Stomach (tissue), 9 donors: ENCODE data around the gene POU3F3. TPM values are rescaled to one million over a fixed set of nuclear protein-coding genes. Genes with fewer than 3 reads are reported as not detected.
A peak's percentile ranks its signal among the peaks of the same experiment; 100 is the strongest.

ENCODE experiments used
- DNase-seq, 2 donors: peaks; one replicate each; pipeline versions ENCODE4 v3.0.0 to v3.0.0-alpha.2; 2013 to 2019
- H3K27ac ChIP-seq, 5 donors: fragments of 200-600 bp in 4 of 5; sonication (generic) in 4 of 5; one replicate each; pipeline ENCODE4 v1.5.1; 2013 to 2019; ENCODE audit warnings: mild to moderate bottlenecking in 1 of 5, moderate library complexity in 1 of 5
- H3K27me3 ChIP-seq, 3 donors: fragments of 200-600 bp; sonication (generic); one replicate each; pipeline ENCODE4 v1.5.1; 2017 to 2019; ENCODE audit warnings: mixed run types in 1 of 3
- H3K36me3 ChIP-seq, 4 donors: fragments of 200-600 bp; sonication (generic); 1 replicate in 3 of 4; 2 replicates in 1 of 4; pipeline ENCODE4 v1.5.1; 2016 to 2019
- H3K4me1 ChIP-seq, 4 donors: fragments of 200-600 bp; sonication (generic); one replicate each; pipeline ENCODE4 v1.5.1; 2016 to 2019
- H3K4me3 ChIP-seq, 4 donors: fragments of 200-600 bp; sonication (generic) in 3 of 4; one replicate each; pipeline ENCODE4 v1.5.1; 2016 to 2019; ENCODE audit warnings: mild to moderate bottlenecking in 1 of 4
- H3K9me3 ChIP-seq, 4 donors: fragments of 200-600 bp; sonication (generic); one replicate each; pipeline ENCODE4 v1.5.1; 2016 to 2019
- EP300 ChIP-seq: sonication (generic); formaldehyde crosslinking; IDR thresholded peaks from one replicate; pipeline ENCODE4 v1.6.1; 2017; ENCODE audit warnings: antibody characterized with exemption
- POLR2A ChIP-seq, 4 donors: fragments of 450-650 bp; IDR thresholded peaks; one replicate each; pipeline ENCODE4 v1.6.1; 2016; ENCODE audit warnings: antibody characterized with exemption in 4 of 4, control low read depth in 2 of 4, mild to moderate bottlenecking in 1 of 4, moderate library complexity in 1 of 4
- POLR2AphosphoS5 ChIP-seq, 3 donors: sonication (generic); formaldehyde crosslinking; IDR thresholded peaks; one replicate each; pipeline ENCODE4 v1.6.1; 2016; ENCODE audit warnings: antibody characterized with exemption in 3 of 3
- WGBS, 5 donors: extraction: QIAGEN DNeasy Blood & Tissue Kit in 3 of 5; methylation state at CpG; one replicate each; pipeline versions ENCODE4 v1.1.5 to v1.1.7; 2013 to 2018; 5-methylcytosine and 5-hydroxymethylcytosine counted together
- intact Hi-C: fragments of 100-400 bp; cut with DNase I; formaldehyde crosslinking; loops from one replicate; pipeline ENCODE4 v1.15.1; 2023; ENCODE audit warnings: low total_unique reads
- polyA plus RNA-seq, 3 donors: library from polyadenylated mRNA; stranded (reverse); fragments of 200-250 nt; gene quantifications; one replicate each; pipeline ENCODE4 v1.2.3, GENCODE V29; 2013
- total RNA-seq, 5 donors: library from RNA; depleted of rRNA; stranded (reverse); fragments of >200 nt; gene quantifications; one replicate each; pipeline versions ENCODE4 v1.1.0 to v1.2.3, GENCODE V29; 2014 to 2016
- TF ChIP-seq, protein P1 (sequence below), 7 experiments: fragments of 450-650 bp in 4 of 7; fragments of 200-600 bp in 3 of 7; sonication (generic) in 3 of 7; IDR thresholded peaks; one replicate each; pipeline ENCODE4 v1.5.1; 2016 to 2019; ENCODE audit warnings: antibody characterized with exemption in 7 of 7, control low read depth in 2 of 7, mild to moderate bottlenecking in 1 of 7
- donor health status: healthy with polysubstance abuse.
- donor health status: Bipolar disorder and iron deficiency.
- donor health status: healthy.

The POU3F3 gene
- total and polyA plus RNA-seq, 8 donors = 0.37 to 0.93 TPM; not detected in 6

DNA sequence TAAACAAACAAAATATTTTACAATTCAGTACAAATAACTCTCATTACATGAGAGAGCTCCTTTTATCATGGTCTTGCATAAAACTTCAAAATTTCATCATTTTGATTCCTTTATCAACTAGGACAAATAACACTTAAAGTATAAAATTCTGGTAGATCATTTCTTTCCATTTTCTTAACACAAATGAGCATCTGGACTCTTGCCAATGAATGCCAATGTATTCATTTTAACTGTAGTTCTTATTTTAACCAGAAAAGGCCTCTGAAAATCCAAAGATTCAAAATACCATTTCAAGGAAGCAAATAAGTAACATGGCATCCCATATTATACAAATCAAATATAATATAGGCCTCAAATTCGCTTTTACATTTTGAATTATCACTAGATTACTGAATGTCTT lies 13.8 kb upstream of the POU3F3 start:
- no peaks in the 10 kb centered on the region for H3K9me3 ChIP-seq
- TF ChIP-seq EP300 (no peak), POLR2A (IDR thresholded peaks at IDR 0.05) (no peak), POLR2AphosphoS5 (IDR thresholded peaks at IDR 0.05) (no peak)
- TF ChIP-seq, protein P1, sequence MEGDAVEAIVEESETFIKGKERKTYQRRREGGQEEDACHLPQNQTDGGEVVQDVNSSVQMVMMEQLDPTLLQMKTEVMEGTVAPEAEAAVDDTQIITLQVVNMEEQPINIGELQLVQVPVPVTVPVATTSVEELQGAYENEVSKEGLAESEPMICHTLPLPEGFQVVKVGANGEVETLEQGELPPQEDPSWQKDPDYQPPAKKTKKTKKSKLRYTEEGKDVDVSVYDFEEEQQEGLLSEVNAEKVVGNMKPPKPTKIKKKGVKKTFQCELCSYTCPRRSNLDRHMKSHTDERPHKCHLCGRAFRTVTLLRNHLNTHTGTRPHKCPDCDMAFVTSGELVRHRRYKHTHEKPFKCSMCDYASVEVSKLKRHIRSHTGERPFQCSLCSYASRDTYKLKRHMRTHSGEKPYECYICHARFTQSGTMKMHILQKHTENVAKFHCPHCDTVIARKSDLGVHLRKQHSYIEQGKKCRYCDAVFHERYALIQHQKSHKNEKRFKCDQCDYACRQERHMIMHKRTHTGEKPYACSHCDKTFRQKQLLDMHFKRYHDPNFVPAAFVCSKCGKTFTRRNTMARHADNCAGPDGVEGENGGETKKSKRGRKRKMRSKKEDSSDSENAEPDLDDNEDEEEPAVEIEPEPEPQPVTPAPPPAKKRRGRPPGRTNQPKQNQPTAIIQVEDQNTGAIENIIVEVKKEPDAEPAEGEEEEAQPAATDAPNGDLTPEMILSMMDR (IDR thresholded peaks at IDR 0.05) = no peak
- no peaks in the 10 kb centered on the region for H3K36me3 ChIP-seq
- intact Hi-C loops = no loop called here
- peaks cover 28 to 57% (median 39%) of the 10 kb centered on the region in 3 donors for H3K27me3 ChIP-seq
- H3K4me3 ChIP-seq = no peak overlapping the region
- 81 to 88% (median 85%) methylated on average over 1 of the region's 1 CpG for WGBS, 5 donors
- DNase-seq = no peak
- H3K4me1 ChIP-seq = peaks cover 7 to 30% (median 22%) of the 10 kb centered on the region in 4 donors
- H3K27ac ChIP-seq = no peak overlapping the region

DNA sequence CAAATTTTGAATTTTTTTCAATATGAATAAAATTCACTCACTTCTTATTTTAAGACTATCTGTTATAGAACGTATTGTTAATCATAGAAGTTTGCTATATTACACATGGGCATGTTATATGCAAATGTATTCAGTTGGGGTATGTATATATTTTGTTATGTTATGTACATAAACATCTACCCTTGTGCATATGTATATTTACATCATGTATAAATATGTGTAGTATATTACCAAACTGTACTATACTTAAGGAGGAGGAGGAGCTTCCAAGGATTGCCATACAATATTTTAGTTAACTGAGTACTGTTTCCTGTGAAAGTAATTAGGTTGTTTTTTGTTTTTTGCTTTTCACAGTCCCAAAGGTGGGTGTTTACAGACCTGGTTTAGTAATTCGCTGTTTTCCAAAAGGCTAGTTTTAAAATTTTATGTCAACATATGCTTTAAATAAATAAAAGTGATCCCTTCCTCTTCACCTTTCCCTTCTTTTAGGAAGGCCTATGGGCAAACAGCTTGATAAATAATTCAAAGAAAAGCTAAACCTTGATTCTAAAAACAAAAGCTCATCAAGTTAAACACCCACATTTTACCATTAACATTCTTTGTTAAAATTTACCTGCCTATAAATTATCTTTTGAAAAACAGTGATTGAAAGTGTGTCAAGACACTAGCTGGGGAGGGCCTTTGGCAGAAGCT lies 12.9 kb upstream of the POU3F3 start:
- 74 to 83% (median 79%) methylated on average over 2 of the region's 2 CpGs for WGBS, 5 donors
- Histone ChIP-seq H3K27me3 (peaks cover 28 to 59% (median 48%) of the 10 kb centered on the region in 3 donors), H3K9me3 (no peaks in the 10 kb centered on the region), H3K4me1 (peaks cover 10 to 35% (median 24%) of the 10 kb centered on the region in 4 donors), H3K36me3 (no peaks in the 10 kb centered on the region), H3K4me3 (no peak overlapping the region), H3K27ac (no peak overlapping the region)
- DNase-seq = no peak
- intact Hi-C loops = no loop called here
- no peak for TF ChIP-seq POLR2A (IDR thresholded peaks at IDR 0.05)
- TF ChIP-seq EP300 = no peak
- TF ChIP-seq, protein P1 (IDR thresholded peaks at IDR 0.05) = no peak
- no peak for TF ChIP-seq POLR2AphosphoS5 (IDR thresholded peaks at IDR 0.05)

DNA sequence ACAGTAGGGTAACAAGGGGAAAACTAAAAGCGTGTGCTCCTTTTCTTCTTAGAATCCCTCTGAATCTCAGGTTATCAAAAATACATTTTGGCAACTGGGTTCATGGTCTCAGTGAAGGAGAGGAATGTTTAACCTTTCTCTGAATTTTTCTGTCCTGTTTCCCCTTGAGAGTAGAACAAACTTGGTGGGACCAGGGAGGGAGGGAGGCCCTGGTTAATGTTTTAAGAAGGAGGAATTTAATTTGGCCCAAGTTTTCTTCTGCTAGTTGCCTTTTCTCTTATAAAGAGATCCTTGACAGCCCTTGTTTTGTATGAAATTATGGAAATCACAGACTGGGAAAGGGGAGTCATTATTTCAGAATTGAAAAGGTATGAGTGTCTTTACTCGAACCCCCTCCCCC lies 12.2 kb upstream of the POU3F3 start:
- Histone ChIP-seq H3K4me1 (peaks cover 10 to 36% (median 25%) of the 10 kb centered on the region in 4 donors), H3K36me3 (no peaks in the 10 kb centered on the region), H3K27me3 (peaks cover 28 to 66% (median 55%) of the 10 kb centered on the region in 3 donors), H3K9me3 (no peaks in the 10 kb centered on the region), H3K27ac (peak overlapping the region in 1 of 5 donors; percentile 65), H3K4me3 (no peak overlapping the region)
- no peak for DNase-seq
- intact Hi-C loops = no loop called here
- no peak for TF ChIP-seq POLR2A (IDR thresholded peaks at IDR 0.05)
- TF ChIP-seq POLR2AphosphoS5 (IDR thresholded peaks at IDR 0.05) = no peak
- TF ChIP-seq, protein P1 (IDR thresholded peaks at IDR 0.05) = no peak
- TF ChIP-seq EP300 = no peak
- WGBS, 5 donors = 57 to 69% (median 62%) methylated on average over 2 of the region's 2 CpGs

DNA sequence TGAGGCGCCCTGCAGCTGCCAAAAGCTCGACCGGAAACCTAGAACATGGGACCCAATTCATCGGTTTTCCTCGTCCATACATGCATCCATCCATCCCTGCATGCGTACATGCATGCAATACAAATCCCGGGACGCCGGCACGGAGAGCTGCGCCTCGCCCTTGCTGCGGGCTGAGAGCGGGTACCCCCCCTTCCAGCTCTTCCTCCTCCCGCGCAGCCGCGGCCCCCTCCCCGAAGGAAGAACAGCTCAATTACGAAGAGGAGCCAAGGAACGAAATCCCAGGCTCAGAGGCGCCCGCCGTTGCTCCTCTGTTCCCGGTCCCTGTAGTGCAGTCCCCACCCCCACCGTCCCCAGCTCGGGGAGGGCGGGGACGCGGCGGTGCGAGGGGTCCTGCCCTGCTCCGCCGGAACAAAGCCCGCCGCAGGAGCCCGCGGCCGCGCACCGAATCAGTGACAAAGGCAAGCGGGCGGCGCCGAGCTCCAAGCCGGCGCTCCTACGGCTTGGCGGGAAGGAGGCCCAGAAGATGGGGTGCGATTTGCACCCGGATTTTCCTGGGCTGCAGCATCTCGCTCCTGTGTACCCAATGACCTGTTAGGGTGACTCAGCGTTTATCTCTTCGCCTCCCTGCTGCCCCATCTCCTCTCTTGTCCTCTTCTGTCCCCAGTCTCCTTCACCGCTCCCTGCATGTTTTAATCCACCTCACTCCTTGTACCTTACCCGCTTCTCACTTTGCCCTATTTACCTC lies 8.9 kb upstream of the POU3F3 start:
- intact Hi-C loops = no loop called here
- peak in 1 of 2 donors; percentile 29 for DNase-seq
- Histone ChIP-seq H3K27me3 (peaks cover 33 to 91% (median 81%) of the 10 kb centered on the region in 3 donors), H3K36me3 (no peaks in the 10 kb centered on the region), H3K9me3 (no peaks in the 10 kb centered on the region), H3K4me3 (peak overlapping the region; percentile 14 to 37 (median 28)), H3K27ac (peak overlapping the region in 3 of 5 donors; percentile 9 to 65 (median 14)), H3K4me1 (peaks cover 10 to 41% (median 26%) of the 10 kb centered on the region in 4 donors)
- no peak for TF ChIP-seq POLR2AphosphoS5 (IDR thresholded peaks at IDR 0.05)
- no peak for TF ChIP-seq POLR2A (IDR thresholded peaks at IDR 0.05)
- no peak for TF ChIP-seq EP300
- TF ChIP-seq, protein P1 (IDR thresholded peaks at IDR 0.05) = no peak
- 1 to 6% (median 3%) methylated on average over 20 to 56 of the region's 56 CpGs for WGBS, 5 donors
